ENCODE measurements around the gene SMARCC2. TPM values are rescaled to one million over a fixed set of nuclear protein-coding genes. Genes with fewer than 3 reads are reported as not detected.

The SMARCC2 gene
- total and polyA plus RNA-seq, 2 of the 13 experiments (the other 11 are each of a cell fraction or from before 2014, with no cell fraction given), result 21.3 to 24.1 TPM

GRCh38 chr12:56231184-56231582 lies 41.9 kb upstream of the SMARCC2 start (continued):
- TF ChIP-seq ZBTB43 (CRISPR knock-in tag; conservative IDR thresholded peaks at IDR 0.05) (no peak), ZNF839 (CRISPR knock-in tag; IDR thresholded peaks at IDR 0.05; ENCODE audit: borderline replicate concordance) (0 out of 2 replicates have a peak, but pooled peaks have one; percentile 6), ZNF574 (CRISPR knock-in tag; IDR thresholded peaks at IDR 0.05) (peak; percentile 2; the same call in 1 of the 2 replicates), ZNF446 (CRISPR knock-in tag; IDR thresholded peaks at IDR 0.05) (0 out of 2 replicates have a peak, but pooled peaks have one; percentile 28), ZMAT3 (CRISPR knock-in tag; conservative IDR thresholded peaks at IDR 0.05) (0 out of 2 replicates have a peak, but pooled peaks have one; percentile 57), RBFOX2 (IDR thresholded peaks at IDR 0.05; ENCODE audit: low read depth, low read length) (peak; percentile 54), ERF (CRISPR knock-in tag; IDR thresholded peaks at IDR 0.05) (0 out of 2 replicates have a peak, but pooled peaks have one; percentile 14)
